RWPE2 (cell line): ENCODE data around the gene SMYD5.

ENCODE experiments used
- ATAC-seq: fragments of 200-7000 bp; cut with Tn5 transposase; 3 replicates; pipeline ENCODE4 v1.9.1; 2021; ENCODE audit warnings: low read depth
- DNase-seq: peaks from one replicate; pipeline ENCODE4 v3.0.0-alpha.2; 2020; ENCODE audit warnings: low spot score
- H3K27ac ChIP-seq: fragments of 450-650 bp; 2 replicates; pipeline ENCODE4 v1.5.1; 2017; ENCODE audit warnings: mild to moderate bottlenecking; ENCODE audit not compliant: poor library complexity, severe bottlenecking
- H3K27me3 ChIP-seq: fragments of 250-450 bp; sonication (Bioruptor Pico); 2 replicates; pipeline ENCODE4 v1.5.1; 2021; ENCODE audit warnings: mild to moderate bottlenecking, moderate library complexity; ENCODE audit not compliant: insufficient read depth, poor library complexity, severe bottlenecking
- H3K36me3 ChIP-seq: fragments of 250-450 bp; sonication (Bioruptor Pico); 2 replicates; pipeline ENCODE4 v1.5.1; 2020; ENCODE audit warnings: low read depth, mild to moderate bottlenecking, moderate library complexity
- H3K4me1 ChIP-seq: fragments of 250-450 bp; sonication (Bioruptor Pico); 2 replicates; pipeline ENCODE4 v1.5.1; 2021; ENCODE audit warnings: mild to moderate bottlenecking, moderate library complexity; ENCODE audit not compliant: insufficient read depth, poor library complexity, severe bottlenecking
- H3K4me3 ChIP-seq: fragments of 250-450 bp; sonication (Bioruptor Pico); 2 replicates; pipeline ENCODE4 v1.5.1; 2021; ENCODE audit warnings: mild to moderate bottlenecking, moderate library complexity; ENCODE audit not compliant: severe bottlenecking
- H3K9me3 ChIP-seq: fragments of 250-450 bp; sonication (Bioruptor Pico); 2 replicates; pipeline ENCODE4 v1.5.1; 2021; ENCODE audit warnings: mild to moderate bottlenecking, moderate library complexity; ENCODE audit not compliant: severe bottlenecking
- CTCF ChIP-seq: fragments of 450-650 bp; IDR thresholded peaks from one replicate; pipeline ENCODE4 v1.5.1; 2017; ENCODE audit warnings: mild to moderate bottlenecking, moderate library complexity; ENCODE audit not compliant: poor library complexity, severe bottlenecking

Gene SMYD5

GRCh38 chr2:73173781-73174180, 40.3 kb upstream of the SMYD5 start:
- ATAC-seq (no peak), DNase-seq (no peak)
- Histone ChIP-seq H3K9me3 (no peaks in the 10 kb centered on the region), H3K27ac (no peak overlapping the region), H3K27me3 (peaks cover 27% of the 10 kb centered on the region), H3K4me3 (no peak overlapping the region), H3K4me1 (no peaks in the 10 kb centered on the region), H3K36me3 (no peaks in the 10 kb centered on the region)
- TF ChIP-seq CTCF: no peak

GRCh38 chr2:73174244-73174643, 39.8 kb upstream of the SMYD5 start:
- Histone ChIP-seq H3K27ac (no peak overlapping the region), H3K4me1 (no peaks in the 10 kb centered on the region), H3K27me3 (peaks cover 31% of the 10 kb centered on the region), H3K36me3 (no peaks in the 10 kb centered on the region), H3K9me3 (no peaks in the 10 kb centered on the region), H3K4me3 (no peak overlapping the region)
- ATAC-seq (no peak), DNase-seq (no peak)
- no peak for TF ChIP-seq CTCF

GRCh38 chr2:73174941-73175662, 38.9 kb upstream of the SMYD5 start:
- Histone ChIP-seq H3K27ac (no peak overlapping the region), H3K27me3 (peaks cover 39% of the 10 kb centered on the region), H3K9me3 (no peaks in the 10 kb centered on the region), H3K4me3 (no peak overlapping the region), H3K36me3 (no peaks in the 10 kb centered on the region), H3K4me1 (no peaks in the 10 kb centered on the region)
- DNase-seq: no peak
- ATAC-seq: no peak
- TF ChIP-seq CTCF: no peak

GRCh38 chr2:73175663-73176204, 38.3 kb upstream of the SMYD5 start:
- peak overlapping the region; percentile 1 for H3K4me3 ChIP-seq
- peaks cover 45% of the 10 kb centered on the region for H3K27me3 ChIP-seq
- no peak for TF ChIP-seq CTCF
- no peaks in the 10 kb centered on the region for H3K4me1 ChIP-seq
- DNase-seq: peak; percentile 66
- no peaks in the 10 kb centered on the region for H3K36me3 ChIP-seq
- no peaks in the 10 kb centered on the region for H3K9me3 ChIP-seq
- no peak overlapping the region for H3K27ac ChIP-seq
- no peak for ATAC-seq
